ENCODE results near the gene GYG1.

The GYG1 gene

GRCh38 chr3:149015393-149015792 lies 24.1 kb downstream of the GYG1 start:
- Histone ChIP-seq H3K27me3 (ENCODE audit: control insufficient read depth, insufficient read depth, low read length, poor library complexity, severe bottlenecking) (no peaks in the 10 kb centered on the region), H3K36me3 (ENCODE audit: control insufficient read depth, insufficient read depth, low read length) (peaks cover 4% of the 10 kb centered on the region), H3K4me1 (ENCODE audit: control insufficient read depth, insufficient read depth, low read length) (no peaks in the 10 kb centered on the region), H3K9me3 (ENCODE audit: control insufficient read depth, low read length) (no peaks in the 10 kb centered on the region), H3K4me3 (ENCODE audit: insufficient read depth, low read depth, low read length) (no peak overlapping the region), H3K27ac (ENCODE audit: insufficient read depth, low read depth, low read length, poor library complexity, severe bottlenecking) (no peak overlapping the region)
- 89% methylated on average over 3 of the region's 3 CpGs for WGBS, 2 experiments

- 81 to 96% methylated on average over 2 of the region's 2 CpGs for WGBS, 2 experiments
- no peaks in the 10 kb centered on the region for H3K27me3 ChIP-seq (ENCODE audit: control insufficient read depth, insufficient read depth, low read length, poor library complexity, severe bottlenecking)
- H3K4me3 ChIP-seq (ENCODE audit: insufficient read depth, low read depth, low read length) = no peak overlapping the region
- H3K36me3 ChIP-seq (ENCODE audit: control insufficient read depth, insufficient read depth, low read length) = no peaks in the 10 kb centered on the region
- H3K4me1 ChIP-seq (ENCODE audit: control insufficient read depth, insufficient read depth, low read length) = no peaks in the 10 kb centered on the region
- no peaks in the 10 kb centered on the region for H3K9me3 ChIP-seq (ENCODE audit: control insufficient read depth, low read length)
- no peak overlapping the region for H3K27ac ChIP-seq (ENCODE audit: insufficient read depth, low read depth, low read length, poor library complexity, severe bottlenecking)
Measured at GRCh38 chr3:149016242-149016641, 24.9 kb downstream of the GYG1 start.

GRCh38 chr3:149016669-149017541 lies 25.6 kb downstream of the GYG1 start:
- Histone ChIP-seq H3K36me3 (ENCODE audit: control insufficient read depth, insufficient read depth, low read length) (no peaks in the 10 kb centered on the region), H3K27me3 (ENCODE audit: control insufficient read depth, insufficient read depth, low read length, poor library complexity, severe bottlenecking) (no peaks in the 10 kb centered on the region)
- WGBS, 2 experiments = 94 to 95% methylated on average over 8 of the region's 9 CpGs

GRCh38 chr3:149018247-149018646 lies 26.9 kb downstream of the GYG1 start:
- no peaks in the 10 kb centered on the region for H3K27me3 ChIP-seq (ENCODE audit: control insufficient read depth, insufficient read depth, low read length, poor library complexity, severe bottlenecking)
- no peak overlapping the region for H3K27ac ChIP-seq (ENCODE audit: insufficient read depth, low read depth, low read length, poor library complexity, severe bottlenecking)
- H3K4me3 ChIP-seq (ENCODE audit: insufficient read depth, low read depth, low read length) = no peak overlapping the region
- H3K4me1 ChIP-seq (ENCODE audit: control insufficient read depth, insufficient read depth, low read length) = no peaks in the 10 kb centered on the region
- no peaks in the 10 kb centered on the region for H3K9me3 ChIP-seq (ENCODE audit: control insufficient read depth, low read length)
- 62 to 65% methylated on average over 1 of the region's 1 CpG for WGBS, 2 experiments
- H3K36me3 ChIP-seq (ENCODE audit: control insufficient read depth, insufficient read depth, low read length) = peaks cover 3% of the 10 kb centered on the region

More at GRCh38 chr3:149016669-149017541, 25.6 kb downstream of the GYG1 start:
- no peak overlapping the region for H3K27ac ChIP-seq (ENCODE audit: insufficient read depth, low read depth, low read length, poor library complexity, severe bottlenecking)
- no peaks in the 10 kb centered on the region for H3K9me3 ChIP-seq (ENCODE audit: control insufficient read depth, low read length)
- no peaks in the 10 kb centered on the region for H3K4me1 ChIP-seq (ENCODE audit: control insufficient read depth, insufficient read depth, low read length)
- H3K4me3 ChIP-seq (ENCODE audit: insufficient read depth, low read depth, low read length) = no peak overlapping the region

- WGBS, 2 experiments = 92 to 94% methylated on average over 4 of the region's 4 CpGs
- no peak overlapping the region for H3K27ac ChIP-seq (ENCODE audit: insufficient read depth, low read depth, low read length, poor library complexity, severe bottlenecking)
- H3K9me3 ChIP-seq (ENCODE audit: control insufficient read depth, low read length) = no peaks in the 10 kb centered on the region
- no peaks in the 10 kb centered on the region for H3K27me3 ChIP-seq (ENCODE audit: control insufficient read depth, insufficient read depth, low read length, poor library complexity, severe bottlenecking)
- peaks cover 8% of the 10 kb centered on the region for H3K36me3 ChIP-seq (ENCODE audit: control insufficient read depth, insufficient read depth, low read length)
- no peaks in the 10 kb centered on the region for H3K4me1 ChIP-seq (ENCODE audit: control insufficient read depth, insufficient read depth, low read length)
- no peak overlapping the region for H3K4me3 ChIP-seq (ENCODE audit: insufficient read depth, low read depth, low read length)
Measured at GRCh38 chr3:149019580-149019979, 28.2 kb downstream of the GYG1 start.

- no peak overlapping the region for H3K4me3 ChIP-seq (ENCODE audit: insufficient read depth, low read depth, low read length)
- WGBS, 2 experiments = 75 to 82% methylated on average over 2 to 3 of the region's 3 CpGs
Measured at GRCh38 chr3:149020196-149020838, 29.0 kb downstream of the GYG1 start.

GRCh38 chr3:149020839-149021252 lies 29.5 kb downstream of the GYG1 start:
- H3K9me3 ChIP-seq (ENCODE audit: control insufficient read depth, low read length) = no peaks in the 10 kb centered on the region
- 76 to 89% methylated on average over 4 of the region's 4 CpGs for WGBS, 2 experiments
- no peaks in the 10 kb centered on the region for H3K27me3 ChIP-seq (ENCODE audit: control insufficient read depth, insufficient read depth, low read length, poor library complexity, severe bottlenecking)
- no peak overlapping the region for H3K4me3 ChIP-seq (ENCODE audit: insufficient read depth, low read depth, low read length)
- no peak overlapping the region for H3K27ac ChIP-seq (ENCODE audit: insufficient read depth, low read depth, low read length, poor library complexity, severe bottlenecking)
- no peaks in the 10 kb centered on the region for H3K4me1 ChIP-seq (ENCODE audit: control insufficient read depth, insufficient read depth, low read length)
- peaks cover 14% of the 10 kb centered on the region for H3K36me3 ChIP-seq (ENCODE audit: control insufficient read depth, insufficient read depth, low read length)

More at GRCh38 chr3:149020196-149020838, 29.0 kb downstream of the GYG1 start:
- Histone ChIP-seq H3K27ac (ENCODE audit: insufficient read depth, low read depth, low read length, poor library complexity, severe bottlenecking) (no peak overlapping the region), H3K9me3 (ENCODE audit: control insufficient read depth, low read length) (no peaks in the 10 kb centered on the region), H3K27me3 (ENCODE audit: control insufficient read depth, insufficient read depth, low read length, poor library complexity, severe bottlenecking) (no peaks in the 10 kb centered on the region), H3K36me3 (ENCODE audit: control insufficient read depth, insufficient read depth, low read length) (peaks cover 14% of the 10 kb centered on the region), H3K4me1 (ENCODE audit: control insufficient read depth, insufficient read depth, low read length) (no peaks in the 10 kb centered on the region)

- H3K36me3 ChIP-seq (ENCODE audit: control insufficient read depth, insufficient read depth, low read length) = peaks cover 14% of the 10 kb centered on the region
- 50% methylated on average over 1 of the region's 1 CpG; no CpG with 5 or more reads in 1 of the 2 experiments for WGBS, 2 experiments
- no peaks in the 10 kb centered on the region for H3K9me3 ChIP-seq (ENCODE audit: control insufficient read depth, low read length)
- H3K4me1 ChIP-seq (ENCODE audit: control insufficient read depth, insufficient read depth, low read length) = no peaks in the 10 kb centered on the region
- no peak overlapping the region for H3K4me3 ChIP-seq (ENCODE audit: insufficient read depth, low read depth, low read length)
- H3K27me3 ChIP-seq (ENCODE audit: control insufficient read depth, insufficient read depth, low read length, poor library complexity, severe bottlenecking) = no peaks in the 10 kb centered on the region
- H3K27ac ChIP-seq (ENCODE audit: insufficient read depth, low read depth, low read length, poor library complexity, severe bottlenecking) = no peak overlapping the region
Measured at GRCh38 chr3:149021830-149022229, 30.5 kb downstream of the GYG1 start.

GRCh38 chr3:149023951-149024350 lies 32.6 kb downstream of the GYG1 start:
- 94 to 98% methylated on average over 3 of the region's 3 CpGs for WGBS, 2 experiments

GRCh38 chr3:149026718-149027117 lies 35.4 kb downstream of the GYG1 start:
- Histone ChIP-seq H3K27ac (ENCODE audit: insufficient read depth, low read depth, low read length, poor library complexity, severe bottlenecking) (no peak overlapping the region), H3K4me1 (ENCODE audit: control insufficient read depth, insufficient read depth, low read length) (no peaks in the 10 kb centered on the region), H3K9me3 (ENCODE audit: control insufficient read depth, low read length) (no peaks in the 10 kb centered on the region), H3K36me3 (ENCODE audit: control insufficient read depth, insufficient read depth, low read length) (peaks cover 18% of the 10 kb centered on the region), H3K4me3 (ENCODE audit: insufficient read depth, low read depth, low read length) (no peak overlapping the region), H3K27me3 (ENCODE audit: control insufficient read depth, insufficient read depth, low read length, poor library complexity, severe bottlenecking) (no peaks in the 10 kb centered on the region)
- 92 to 97% methylated on average over 4 of the region's 4 CpGs for WGBS, 2 experiments

More at GRCh38 chr3:149023951-149024350, 32.6 kb downstream of the GYG1 start:
- no peaks in the 10 kb centered on the region for H3K27me3 ChIP-seq (ENCODE audit: control insufficient read depth, insufficient read depth, low read length, poor library complexity, severe bottlenecking)
- H3K27ac ChIP-seq (ENCODE audit: insufficient read depth, low read depth, low read length, poor library complexity, severe bottlenecking) = no peak overlapping the region
- peaks cover 18% of the 10 kb centered on the region for H3K36me3 ChIP-seq (ENCODE audit: control insufficient read depth, insufficient read depth, low read length)
- no peaks in the 10 kb centered on the region for H3K4me1 ChIP-seq (ENCODE audit: control insufficient read depth, insufficient read depth, low read length)
- H3K9me3 ChIP-seq (ENCODE audit: control insufficient read depth, low read length) = no peaks in the 10 kb centered on the region
- H3K4me3 ChIP-seq (ENCODE audit: insufficient read depth, low read depth, low read length) = no peak overlapping the region

Data from ectodermal cell (in vitro differentiated cells).